Ramos (cell line): Measurements from ENCODE around the gene VEGFA.

Source experiments
- in situ Hi-C: fragments of 300-500 bp; cut with MboI; formaldehyde crosslinking; loops from one replicate; pipeline ENCODE4 v1.14.3; 2022; ENCODE audit warnings: low sequenced_read_pairs; ENCODE audit not compliant: unreplicated experiment

Gene VEGFA

GRCh38 chr6:43757966-43758616, 11.9 kb upstream of the VEGFA start:
- in situ Hi-C loops: no loop called here

GRCh38 chr6:43758617-43759050, 11.4 kb upstream of the VEGFA start:
- in situ Hi-C loops: no loop called here

- in situ Hi-C loops: no loop called here
These were observed 10.7 kb upstream of the VEGFA start for GRCh38 chr6:43759136-43759906.

GRCh38 chr6:43759907-43760206, 10.2 kb upstream of the VEGFA start:
- in situ Hi-C loops: loop anchor here (10.0 kb wide), 1 partner anchor 95 kb away; no protein-coding TSS in a partner anchor

GRCh38 chr6:43760210-43761168, 9.5 kb upstream of the VEGFA start:
- in situ Hi-C loops: loop anchor here (10.0 kb wide), 1 partner anchor 96 kb away; no protein-coding TSS in a partner anchor

- in situ Hi-C loops: loop anchor here (10.0 kb wide), 1 partner anchor 97 kb away; no protein-coding TSS in a partner anchor
These were observed 8.2 kb upstream of the VEGFA start for GRCh38 chr6:43761666-43762409.

GRCh38 chr6:43762410-43762768, 7.6 kb upstream of the VEGFA start:
- in situ Hi-C loops: loop anchor here (10.0 kb wide), 1 partner anchor 98 kb away; no protein-coding TSS in a partner anchor

- in situ Hi-C loops: loop anchor here (10.0 kb wide), 1 partner anchor 98 kb away; no protein-coding TSS in a partner anchor
These were observed 6.9 kb upstream of the VEGFA start for GRCh38 chr6:43762966-43763695.

GRCh38 chr6:43763812-43764522, 6.0 kb upstream of the VEGFA start:
- in situ Hi-C loops: loop anchor here (10.0 kb wide), 1 partner anchor 99 kb away; no protein-coding TSS in a partner anchor

- in situ Hi-C loops: loop anchor here (5.0 to 10.0 kb wide), 2 partner anchors 100 to 313 kb away; no protein-coding TSS in a partner anchor
These were observed 5.2 kb upstream of the VEGFA start for GRCh38 chr6:43764772-43765171.

GRCh38 chr6:43765776-43766499, 4.1 kb upstream of the VEGFA start:
- in situ Hi-C loops: loop anchor here (5.0 to 10.0 kb wide), 2 partner anchors 101 to 311 kb away; no protein-coding TSS in a partner anchor

GRCh38 chr6:43766500-43766853, 3.5 kb upstream of the VEGFA start:
- in situ Hi-C loops: loop anchor here (5.0 to 10.0 kb wide), 2 partner anchors 102 to 311 kb away; no protein-coding TSS in a partner anchor

- in situ Hi-C loops: loop anchor here (5.0 to 10.0 kb wide), 2 partner anchors 102 to 310 kb away; no protein-coding TSS in a partner anchor
These were observed 3.0 kb upstream of the VEGFA start for GRCh38 chr6:43766964-43767461.

- in situ Hi-C loops: loop anchor here (5.0 to 10.0 kb wide), 2 partner anchors 103 to 309 kb away; no protein-coding TSS in a partner anchor
These were observed 2.2 kb upstream of the VEGFA start for GRCh38 chr6:43767553-43768505.

GRCh38 chr6:43768506-43768860, 1.5 kb upstream of the VEGFA start:
- in situ Hi-C loops: loop anchor here (5.0 to 10.0 kb wide), 2 partner anchors 104 to 309 kb away; no protein-coding TSS in a partner anchor

GRCh38 chr6:43768983-43769525, 957 bp upstream of the VEGFA start:
- in situ Hi-C loops: loop anchor here (5.0 to 10.0 kb wide), 2 partner anchors 104 to 308 kb away; no protein-coding TSS in a partner anchor
